Gastroesophageal sphincter (tissue), 4 donors: ENCODE results near the gene HYAL1. TPM values are rescaled to one million over a fixed set of nuclear protein-coding genes. Genes with fewer than 3 reads are reported as not detected.
A peak's percentile ranks its signal among the peaks of the same experiment; 100 is the strongest.

ENCODE experiments used
- ATAC-seq: fragments of 150-250 bp; one replicate; pipeline ENCODE4 v1.9.1; 2016; ENCODE audit warnings: mild to moderate bottlenecking, moderate library complexity
- H3K27ac ChIP-seq, 4 donors: fragments of 200-600 bp; sonication (generic) in 3 of 4; 1 replicate in 3 of 4; 2 replicates in 1 of 4; pipeline ENCODE4 v1.5.1; 2016 to 2019
- H3K27me3 ChIP-seq: fragments of 200-600 bp; sonication (generic); one replicate; pipeline ENCODE4 v1.5.1; 2019
- H3K36me3 ChIP-seq, 2 donors: fragments of 200-600 bp; sonication (generic); one replicate each; pipeline ENCODE4 v1.5.1; 2019; ENCODE audit warnings: control low read depth in 1 of 2
- H3K4me1 ChIP-seq, 3 donors: fragments of 200-600 bp; sonication (generic); 1 replicate in 2 of 3; 2 replicates in 1 of 3; pipeline ENCODE4 v1.5.1; 2016 to 2019; ENCODE audit warnings: control low read depth in 2 of 3
- H3K4me3 ChIP-seq, 2 donors: fragments of 200-600 bp; sonication (generic); one replicate each; pipeline ENCODE4 v1.5.1; 2019; ENCODE audit warnings: mild to moderate bottlenecking in 1 of 2, moderate library complexity in 1 of 2
- H3K9me3 ChIP-seq, 3 donors: fragments of 200-600 bp; sonication (generic); one replicate each; pipeline ENCODE4 v1.5.1; 2017 to 2019; ENCODE audit warnings: control low read depth in 2 of 3
- EP300 ChIP-seq: sonication (generic); formaldehyde crosslinking; IDR thresholded peaks from one replicate; pipeline ENCODE4 v1.6.1; 2017; ENCODE audit warnings: antibody characterized with exemption, mild to moderate bottlenecking
- POLR2A ChIP-seq, 2 donors: fragments of 450-650 bp; IDR thresholded peaks; one replicate each; pipeline ENCODE4 v1.6.1; 2017; ENCODE audit warnings: antibody characterized with exemption in 2 of 2, mild to moderate bottlenecking in 2 of 2, moderate library complexity in 1 of 2
- POLR2AphosphoS5 ChIP-seq: sonication (generic); formaldehyde crosslinking; IDR thresholded peaks from one replicate; pipeline ENCODE4 v1.6.1; 2017; ENCODE audit warnings: antibody characterized with exemption
- WGBS, 2 donors: methylation state at CpG; one replicate each; pipeline ENCODE4 v1.1.5; 2018; ENCODE audit warnings: low coverage in 1 of 2; 5-methylcytosine and 5-hydroxymethylcytosine counted together
- total RNA-seq, 4 donors: library from RNA; depleted of rRNA; stranded (reverse); fragments of >200 nt; gene quantifications; one replicate each; pipeline ENCODE4 v1.1.0, GENCODE V29; 2016
- TF ChIP-seq, protein P1 (sequence below), 4 experiments: fragments of 200-600 bp in 2 of 4; fragments of 450-650 bp in 2 of 4; sonication (generic) in 1 of 4; IDR thresholded peaks; one replicate each; pipeline ENCODE4 v1.5.1; 2017 to 2019; ENCODE audit warnings: antibody characterized with exemption in 4 of 4, mild to moderate bottlenecking in 2 of 4, moderate library complexity in 2 of 4

The HYAL1 gene
- total RNA-seq, 4 donors from 2014 or later: 4.8 to 12.3 (median 7.9) TPM

DNA sequence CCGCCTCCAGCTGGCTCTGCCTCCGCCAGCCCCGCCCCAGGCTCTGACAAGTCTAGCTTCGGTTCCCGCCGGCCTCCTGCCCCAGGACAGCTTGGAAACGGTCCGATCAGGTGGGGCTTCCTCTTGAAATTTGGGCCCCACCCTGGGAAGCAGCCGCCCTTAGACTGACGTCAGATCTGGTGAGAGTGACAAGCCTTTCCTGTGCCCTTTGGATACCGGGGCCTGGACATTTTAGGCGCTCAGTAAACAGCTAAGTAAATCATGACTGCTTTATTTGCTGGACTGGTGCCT, 3.8 kb downstream of the HYAL1 start:
- ATAC-seq: no peak
- Histone ChIP-seq H3K36me3 (peaks cover 0 to 12% of the 10 kb centered on the region in 2 donors), H3K9me3 (no peaks in the 10 kb centered on the region), H3K4me1 (peaks cover 0 to 56% (median 26%) of the 10 kb centered on the region in 3 donors), H3K27me3 (no peaks in the 10 kb centered on the region), H3K27ac (peak overlapping the region; percentile 64 to 92 (median 90)), H3K4me3 (peak overlapping the region; percentile 29 to 68)
- 0% methylated on average over 1 of the region's 12 CpGs; no CpG with 5 or more reads in 1 of the 2 donors for WGBS, 2 donors
- TF ChIP-seq POLR2AphosphoS5 (no peak), EP300 (no peak), POLR2A (IDR thresholded peaks at IDR 0.05) (no peak)
- TF ChIP-seq, protein P1, sequence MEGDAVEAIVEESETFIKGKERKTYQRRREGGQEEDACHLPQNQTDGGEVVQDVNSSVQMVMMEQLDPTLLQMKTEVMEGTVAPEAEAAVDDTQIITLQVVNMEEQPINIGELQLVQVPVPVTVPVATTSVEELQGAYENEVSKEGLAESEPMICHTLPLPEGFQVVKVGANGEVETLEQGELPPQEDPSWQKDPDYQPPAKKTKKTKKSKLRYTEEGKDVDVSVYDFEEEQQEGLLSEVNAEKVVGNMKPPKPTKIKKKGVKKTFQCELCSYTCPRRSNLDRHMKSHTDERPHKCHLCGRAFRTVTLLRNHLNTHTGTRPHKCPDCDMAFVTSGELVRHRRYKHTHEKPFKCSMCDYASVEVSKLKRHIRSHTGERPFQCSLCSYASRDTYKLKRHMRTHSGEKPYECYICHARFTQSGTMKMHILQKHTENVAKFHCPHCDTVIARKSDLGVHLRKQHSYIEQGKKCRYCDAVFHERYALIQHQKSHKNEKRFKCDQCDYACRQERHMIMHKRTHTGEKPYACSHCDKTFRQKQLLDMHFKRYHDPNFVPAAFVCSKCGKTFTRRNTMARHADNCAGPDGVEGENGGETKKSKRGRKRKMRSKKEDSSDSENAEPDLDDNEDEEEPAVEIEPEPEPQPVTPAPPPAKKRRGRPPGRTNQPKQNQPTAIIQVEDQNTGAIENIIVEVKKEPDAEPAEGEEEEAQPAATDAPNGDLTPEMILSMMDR (IDR thresholded peaks at IDR 0.05): no peak

DNA sequence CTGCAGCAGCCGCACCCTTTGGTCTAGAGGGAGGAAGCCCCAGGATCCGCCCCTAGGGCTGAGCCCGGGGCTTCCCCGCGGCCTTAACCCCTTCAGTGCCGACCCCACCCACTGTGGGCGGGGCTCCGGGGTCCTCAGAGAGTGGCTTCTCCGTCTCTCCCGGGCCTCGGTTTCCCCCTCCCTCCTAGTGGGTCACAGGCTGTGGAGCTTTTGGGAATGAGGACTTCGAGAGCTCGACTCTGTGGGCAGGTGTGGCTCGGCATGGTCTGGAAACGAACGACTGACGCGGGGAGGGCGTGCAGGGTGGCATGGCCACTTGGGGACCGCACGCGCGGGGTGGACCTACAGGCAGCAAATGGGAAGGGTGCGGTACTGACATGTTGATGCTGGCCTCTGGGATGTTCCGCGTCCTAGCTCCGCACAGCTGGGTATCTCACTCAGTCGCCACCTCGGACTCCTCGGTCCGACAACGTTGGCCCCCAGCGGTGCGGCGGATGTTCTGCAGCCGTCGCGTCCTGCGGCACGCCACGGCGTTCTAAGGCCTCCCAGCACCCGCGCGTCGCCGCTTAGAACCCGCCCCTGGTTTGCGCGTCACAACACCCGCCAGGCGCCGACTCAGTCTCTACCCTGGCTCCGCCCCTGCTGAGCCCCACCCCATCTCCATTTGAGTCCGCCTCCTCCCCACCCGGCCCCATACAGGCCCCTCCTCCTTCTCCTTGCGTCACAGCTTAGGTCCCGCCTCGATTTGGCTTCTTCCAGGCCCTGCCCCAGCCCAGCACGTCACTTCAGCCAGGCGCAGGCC, 4.3 kb downstream of the HYAL1 start, which contains the start of the genes HYAL3 and NAA80:
Gene HYAL3 (minus strand): TSS at position 570 of the 802 bp plus-strand sequence. CDS start 3,803 bp downstream, outside the sequence.
Gene NAA80 (minus strand): TSS at position 570 of the 802 bp plus-strand sequence. CDS start 1,942 bp downstream, outside the sequence.
- 1% methylated on average over 14 of the region's 61 CpGs; no CpG with 5 or more reads in 1 of the 2 donors for WGBS, 2 donors
- peak within 1 kb of the TSS; percentile 64 to 92 (median 90) for H3K27ac ChIP-seq
- peaks cover 0 to 56% (median 26%) of the 10 kb centered on the region in 3 donors for H3K4me1 ChIP-seq
- no peaks in the 10 kb centered on the region for H3K27me3 ChIP-seq
- peaks cover 0 to 12% of the 10 kb centered on the region in 2 donors for H3K36me3 ChIP-seq
- no peaks in the 10 kb centered on the region for H3K9me3 ChIP-seq
- peak within 1 kb of the TSS; percentile 41 to 68 for H3K4me3 ChIP-seq
- TF ChIP-seq POLR2AphosphoS5 (peak; percentile 92), POLR2A (IDR thresholded peaks at IDR 0.05) (peak; percentile 91 to 92), EP300 (no peak)
- TF ChIP-seq, protein P1 (IDR thresholded peaks at IDR 0.05): peak in 3 of 4 experiments; percentile 40 to 76 (median 69)
- ATAC-seq: peak; percentile 92

DNA sequence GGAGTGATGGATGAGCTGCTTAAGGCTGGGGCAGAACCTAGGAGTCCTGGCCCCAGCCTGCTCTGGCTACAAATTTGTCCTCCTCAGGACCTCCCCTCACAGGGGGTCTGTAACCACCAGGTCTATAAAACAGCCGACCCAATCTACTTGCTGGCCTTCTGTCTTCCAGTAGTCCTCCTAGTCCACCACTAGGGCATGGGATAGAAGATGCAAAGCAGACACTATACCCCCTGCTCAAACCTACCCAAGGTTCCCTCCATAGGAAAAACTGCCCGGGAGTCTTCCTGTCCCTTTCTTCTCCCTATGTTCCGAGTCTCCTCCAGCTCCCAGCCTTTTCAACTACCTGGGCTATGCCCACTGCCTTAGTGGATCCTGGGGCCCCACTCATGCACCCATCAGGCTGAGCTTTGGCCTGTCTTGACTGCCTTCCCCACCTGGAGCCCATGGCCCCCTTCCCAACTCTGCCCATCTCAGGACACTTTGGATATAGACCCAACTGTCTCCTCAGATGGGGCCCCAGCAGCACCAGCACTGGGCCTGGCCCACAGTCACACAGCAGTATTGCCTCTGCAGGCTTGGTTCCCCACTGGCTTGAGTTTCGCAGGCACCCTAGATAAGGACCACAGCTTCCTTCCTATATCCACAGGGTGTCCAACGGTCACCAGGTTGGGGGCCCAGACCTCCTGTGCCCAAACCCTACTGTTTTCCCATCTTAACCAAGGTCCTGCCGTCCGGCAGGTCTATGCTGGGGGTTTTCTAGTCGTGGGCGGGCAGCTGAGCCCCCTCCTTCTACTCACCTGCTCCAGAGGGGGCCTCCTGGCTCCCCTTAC, 5.3 kb downstream of the HYAL1 start:
- Histone ChIP-seq H3K36me3 (peaks cover 0 to 12% of the 10 kb centered on the region in 2 donors), H3K4me1 (peaks cover 0 to 51% (median 24%) of the 10 kb centered on the region in 3 donors), H3K27me3 (no peaks in the 10 kb centered on the region), H3K9me3 (no peaks in the 10 kb centered on the region), H3K4me3 (peak overlapping the region; percentile 41 to 68), H3K27ac (peak overlapping the region; percentile 39 to 92 (median 90))
- TF ChIP-seq POLR2AphosphoS5 (no peak), POLR2A (IDR thresholded peaks at IDR 0.05) (no peak), EP300 (no peak)
- TF ChIP-seq, protein P1 (IDR thresholded peaks at IDR 0.05): no peak
- no peak for ATAC-seq
- WGBS, 2 donors: 60% methylated on average over 1 of the region's 9 CpGs; no CpG with 5 or more reads in 1 of the 2 donors

DNA sequence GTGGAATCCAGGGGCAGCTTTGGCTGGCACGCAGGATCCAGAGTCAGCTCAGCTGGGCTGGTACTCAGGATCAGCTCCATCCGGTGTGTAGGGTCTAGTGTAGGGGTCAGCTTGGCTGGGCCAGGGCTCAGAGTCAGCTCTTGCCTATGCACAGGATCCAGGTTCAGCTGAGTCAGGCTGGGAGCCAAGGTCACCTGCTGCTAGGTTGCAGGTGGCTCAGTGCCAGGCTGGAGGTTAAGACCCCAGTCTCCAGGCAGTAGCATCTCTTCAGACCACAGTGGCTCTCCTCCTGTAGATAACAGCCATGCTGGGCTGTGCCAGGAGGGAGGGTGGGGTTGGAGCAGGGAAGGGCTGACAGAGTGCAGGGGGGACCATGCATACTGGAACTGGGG, 6.0 kb downstream of the HYAL1 start:
- ATAC-seq: no peak
- TF ChIP-seq POLR2AphosphoS5: no peak
- TF ChIP-seq, protein P1 (IDR thresholded peaks at IDR 0.05): no peak
- TF ChIP-seq EP300: no peak
- TF ChIP-seq POLR2A (IDR thresholded peaks at IDR 0.05): no peak
- Histone ChIP-seq H3K36me3 (peaks cover 0 to 12% of the 10 kb centered on the region in 2 donors), H3K4me3 (no peak overlapping the region), H3K4me1 (peaks cover 0 to 51% (median 24%) of the 10 kb centered on the region in 3 donors), H3K27ac (peak overlapping the region in 2 of 4 donors; percentile 89 to 92), H3K27me3 (no peaks in the 10 kb centered on the region), H3K9me3 (no peaks in the 10 kb centered on the region)
- WGBS, 2 donors: no CpG with 5 or more reads among the region's 2 CpGs
